ENCODE results near the gene ATF7. TPM values are rescaled to one million over a fixed set of nuclear protein-coding genes. Genes with fewer than 3 reads are reported as not detected.

ATF7 gene
- total RNA-seq, 1 donor from 2014 or later, result 14.2 TPM

GRCh38 chr12:53507603-53507885 is 118.6 kb downstream of the ATF7 start:
- no peak for TF ChIP-seq CTCF (IDR thresholded peaks at IDR 0.05; ENCODE audit: insufficient read depth, low read length, poor library complexity, severe bottlenecking)
- no peak for DNase-seq (ENCODE audit: low read depth)
- no peaks in the 10 kb centered on the region for H3K27me3 ChIP-seq (ENCODE audit: control insufficient read depth, insufficient read depth, low read length)

GRCh38 chr12:53506881-53507602 is 119.1 kb downstream of the ATF7 start, which contains the start of gene NPFF:
Gene NPFF (minus strand): TSS chr12:53507484. CDS start chr12:53507474, 10 bp downstream.
- H3K36me3 ChIP-seq (ENCODE audit: control insufficient read depth, insufficient read depth, low read length), result peaks cover 5% of the 10 kb centered on the region
- H3K27me3 ChIP-seq (ENCODE audit: control insufficient read depth, insufficient read depth, low read length), result no peaks in the 10 kb centered on the region
- no peak for TF ChIP-seq CTCF (IDR thresholded peaks at IDR 0.05; ENCODE audit: insufficient read depth, low read length, poor library complexity, severe bottlenecking)
- no peak for DNase-seq (ENCODE audit: low read depth)
- no peak within 1 kb of the TSS for H3K4me3 ChIP-seq (ENCODE audit: low read depth, low read length)

More at GRCh38 chr12:53507603-53507885, 118.6 kb downstream of the ATF7 start:
- no peak overlapping the region for H3K4me3 ChIP-seq (ENCODE audit: low read depth, low read length)
- peaks cover 5% of the 10 kb centered on the region for H3K36me3 ChIP-seq (ENCODE audit: control insufficient read depth, insufficient read depth, low read length)

- no peak overlapping the region for H3K4me3 ChIP-seq (ENCODE audit: low read depth, low read length)
- H3K36me3 ChIP-seq (ENCODE audit: control insufficient read depth, insufficient read depth, low read length), result peaks cover 5% of the 10 kb centered on the region
- no peak for DNase-seq (ENCODE audit: low read depth)
- no peak for TF ChIP-seq CTCF (IDR thresholded peaks at IDR 0.05; ENCODE audit: insufficient read depth, low read length, poor library complexity, severe bottlenecking)
- no peaks in the 10 kb centered on the region for H3K27me3 ChIP-seq (ENCODE audit: control insufficient read depth, insufficient read depth, low read length)
These were observed 119.8 kb downstream of the ATF7 start for GRCh38 chr12:53506450-53506785.

- peaks cover 5% of the 10 kb centered on the region for H3K36me3 ChIP-seq (ENCODE audit: control insufficient read depth, insufficient read depth, low read length)
- H3K4me3 ChIP-seq (ENCODE audit: low read depth, low read length), result no peak overlapping the region
- no peak for DNase-seq (ENCODE audit: low read depth)
- no peak for TF ChIP-seq CTCF (IDR thresholded peaks at IDR 0.05; ENCODE audit: insufficient read depth, low read length, poor library complexity, severe bottlenecking)
- H3K27me3 ChIP-seq (ENCODE audit: control insufficient read depth, insufficient read depth, low read length), result no peaks in the 10 kb centered on the region
These were observed 120.4 kb downstream of the ATF7 start for GRCh38 chr12:53505555-53506449.

GRCh38 chr12:53505086-53505485 is 121.1 kb downstream of the ATF7 start:
- DNase-seq (ENCODE audit: low read depth), result no peak
- no peak for TF ChIP-seq CTCF (IDR thresholded peaks at IDR 0.05; ENCODE audit: insufficient read depth, low read length, poor library complexity, severe bottlenecking)
- Histone ChIP-seq H3K27me3 (ENCODE audit: control insufficient read depth, insufficient read depth, low read length) (no peaks in the 10 kb centered on the region), H3K4me3 (ENCODE audit: low read depth, low read length) (no peak overlapping the region), H3K36me3 (ENCODE audit: control insufficient read depth, insufficient read depth, low read length) (peaks cover 5% of the 10 kb centered on the region)

Measured in kidney epithelial cell (primary cell).